Fibroblast of pulmonary artery (primary cell): ENCODE data around the gene EIF4A3.

Experiments used
- DNase-seq: peaks from one replicate; pipeline ENCODE4 v3.0.0-alpha.2; 2010; ENCODE audit warnings: low read depth
- H3K4me3 ChIP-seq: replicated peaks from 2 replicates; pipeline ENCODE4 v1.5.1; 2011; ENCODE audit warnings: low read depth, mild to moderate bottlenecking, control low read depth, low read length, moderate library complexity
- CTCF ChIP-seq: IDR thresholded peaks from 2 replicates; pipeline ENCODE4 v1.5.1; 2011; ENCODE audit warnings: mild to moderate bottlenecking, control low read depth, low read length, inconsistent platforms; ENCODE audit errors: missing control alignments

Gene EIF4A3

GRCh38 chr17:80190716-80191115, 43.8 kb upstream of the EIF4A3 start:
- H3K4me3 ChIP-seq: no peak overlapping the region
- TF ChIP-seq CTCF: no peak
- no peak for DNase-seq

GRCh38 chr17:80189611-80190010, 42.7 kb upstream of the EIF4A3 start:
- DNase-seq: no peak
- TF ChIP-seq CTCF: no peak
- H3K4me3 ChIP-seq: no peak overlapping the region

GRCh38 chr17:80187515-80187941, 40.6 kb upstream of the EIF4A3 start:
- peak; percentile 47 for DNase-seq
- TF ChIP-seq CTCF: no peak

GRCh38 chr17:80187090-80187489, 40.2 kb upstream of the EIF4A3 start:
- peak overlapping the region; percentile 12 for H3K4me3 ChIP-seq
- no peak for TF ChIP-seq CTCF
- peak; percentile 22 for DNase-seq

More at GRCh38 chr17:80187515-80187941, 40.6 kb upstream of the EIF4A3 start:
- peak overlapping the region; percentile 12 for H3K4me3 ChIP-seq

- TF ChIP-seq CTCF: no peak
- no peak overlapping the region for H3K4me3 ChIP-seq
- no peak for DNase-seq
Observed at GRCh38 chr17:80185968-80186367, 39.0 kb upstream of the EIF4A3 start.

- no peak for DNase-seq
- no peak for TF ChIP-seq CTCF
- H3K4me3 ChIP-seq: no peak overlapping the region
Observed at GRCh38 chr17:80184423-80184714, 37.4 kb upstream of the EIF4A3 start.

- H3K4me3 ChIP-seq: no peak overlapping the region
- no peak for DNase-seq
- no peak for TF ChIP-seq CTCF
Observed at GRCh38 chr17:80183581-80184422, 36.9 kb upstream of the EIF4A3 start.
